ENCODE data around the gene ZRANB3.

- no peak for TF ChIP-seq SUZ12 (IDR thresholded peaks at IDR 0.05; ENCODE audit: extremely low read depth, insufficient read depth, insufficient read length)
- TF ChIP-seq ZNF274 (IDR thresholded peaks at IDR 0.05; ENCODE audit: low read depth, low read length), result no peak
- no peak for TF ChIP-seq YY1 (IDR thresholded peaks at IDR 0.05; ENCODE audit: insufficient read depth, insufficient read length)
These were observed 278.1 kb downstream of the ZRANB3 start for GRCh38 chr2:135252805-135253458.

Data from NT2/D1 (cell line).